IPS DF 19.7 (cell line): ENCODE measurements around the gene STARD9.
"Not testable (repeated sequence)": the region's sequence is repeated elsewhere in the genome, so short reads cannot be mapped to it uniquely, and the experiment has no call there.

Source experiments
- DNase-seq: peaks from one replicate; pipeline ENCODE4 v3.0.0-alpha.2; 2013; ENCODE audit warnings: low read depth, low spot score

Gene STARD9

GRCh38 chr15:42764154-42764731 is 188.8 kb downstream of the STARD9 start:
- not testable (repeated sequence) for DNase-seq

GRCh38 chr15:42766109-42766508 is 190.7 kb downstream of the STARD9 start:
- DNase-seq = not testable (repeated sequence)
